ENCODE results near the gene ZNF804A.

The ZNF804A gene

GRCh38 chr2:184598316-184599053 is at the start of gene ZNF804A:
TSS of gene ZNF804A (plus strand) at chr2:184598529. CDS start at chr2:184598960, 431 bp downstream.
- DNase-seq (ENCODE audit: low spot score) = peak; percentile 83

GRCh38 chr2:184549153-184549552 is 49.2 kb upstream of the ZNF804A start:
- DNase-seq (ENCODE audit: low spot score) = no peak

GRCh38 chr2:184551626-184552025 is 46.7 kb upstream of the ZNF804A start:
- no peak for DNase-seq (ENCODE audit: low spot score)

GRCh38 chr2:184554736-184555135 is 43.6 kb upstream of the ZNF804A start:
- DNase-seq (ENCODE audit: low spot score) = no peak

- no peak for DNase-seq (ENCODE audit: low spot score)
These were observed 43.0 kb upstream of the ZNF804A start for GRCh38 chr2:184555352-184555751.

- no peak for DNase-seq (ENCODE audit: low spot score)
These were observed 41.7 kb upstream of the ZNF804A start for GRCh38 chr2:184556639-184557038.

GRCh38 chr2:184558713-184559464 is 39.4 kb upstream of the ZNF804A start:
- no peak for DNase-seq (ENCODE audit: low spot score)

- no peak for DNase-seq (ENCODE audit: low spot score)
These were observed 37.7 kb upstream of the ZNF804A start for GRCh38 chr2:184560603-184561002.

GRCh38 chr2:184562532-184562931 is 35.8 kb upstream of the ZNF804A start:
- no peak for DNase-seq (ENCODE audit: low spot score)

GRCh38 chr2:184564092-184564491 is 34.2 kb upstream of the ZNF804A start:
- no peak for DNase-seq (ENCODE audit: low spot score)

GRCh38 chr2:184566716-184567115 is 31.6 kb upstream of the ZNF804A start:
- no peak for DNase-seq (ENCODE audit: low spot score)

- no peak for DNase-seq (ENCODE audit: low spot score)
These were observed 21.3 kb upstream of the ZNF804A start for GRCh38 chr2:184577056-184577455.

GRCh38 chr2:184577743-184578142 is 20.6 kb upstream of the ZNF804A start:
- no peak for DNase-seq (ENCODE audit: low spot score)

GRCh38 chr2:184579226-184579625 is 19.1 kb upstream of the ZNF804A start:
- DNase-seq (ENCODE audit: low spot score) = no peak

- no peak for DNase-seq (ENCODE audit: low spot score)
These were observed 16.9 kb upstream of the ZNF804A start for GRCh38 chr2:184581391-184581790.

- no peak for DNase-seq (ENCODE audit: low spot score)
These were observed 9.1 kb upstream of the ZNF804A start for GRCh38 chr2:184589261-184589660.

GRCh38 chr2:184596819-184597411 is 1.4 kb upstream of the ZNF804A start:
- DNase-seq (ENCODE audit: low spot score) = no peak

- no peak for DNase-seq (ENCODE audit: low spot score)
These were observed 748 bp upstream of the ZNF804A start for GRCh38 chr2:184597571-184597991.

- DNase-seq (ENCODE audit: low spot score) = no peak
These were observed 370 bp upstream of the ZNF804A start for GRCh38 chr2:184598002-184598315.

- no peak for DNase-seq (ENCODE audit: low spot score)
These were observed 934 bp downstream of the ZNF804A start for GRCh38 chr2:184599054-184599871.

- no peak for DNase-seq (ENCODE audit: low spot score)
These were observed 1.5 kb downstream of the ZNF804A start for GRCh38 chr2:184599872-184600222.

- DNase-seq (ENCODE audit: low spot score) = no peak
These were observed 4.4 kb downstream of the ZNF804A start for GRCh38 chr2:184602734-184603133.

Data from D341Med (cell line).